ENCODE measurements around the gene ARPP21.

The ARPP21 gene

GRCh38 chr3:35639254-35640186 is at the start of gene ARPP21:
ARPP21 (plus strand) TSS chr3:35639525; CDS start chr3:35681752, 42,227 bp downstream.
- TF ChIP-seq GATA2 (IDR thresholded peaks at IDR 0.05; ENCODE audit: low read depth, low read length) (no peak), GATA3 (IDR thresholded peaks at IDR 0.05; ENCODE audit: low read depth, low read length) (no peak)

- TF ChIP-seq GATA2 (IDR thresholded peaks at IDR 0.05; ENCODE audit: low read depth, low read length) (no peak), GATA3 (IDR thresholded peaks at IDR 0.05; ENCODE audit: low read depth, low read length) (no peak)
Measured at GRCh38 chr3:35592589-35593295, 46.6 kb upstream of the ARPP21 start.

DNA sequence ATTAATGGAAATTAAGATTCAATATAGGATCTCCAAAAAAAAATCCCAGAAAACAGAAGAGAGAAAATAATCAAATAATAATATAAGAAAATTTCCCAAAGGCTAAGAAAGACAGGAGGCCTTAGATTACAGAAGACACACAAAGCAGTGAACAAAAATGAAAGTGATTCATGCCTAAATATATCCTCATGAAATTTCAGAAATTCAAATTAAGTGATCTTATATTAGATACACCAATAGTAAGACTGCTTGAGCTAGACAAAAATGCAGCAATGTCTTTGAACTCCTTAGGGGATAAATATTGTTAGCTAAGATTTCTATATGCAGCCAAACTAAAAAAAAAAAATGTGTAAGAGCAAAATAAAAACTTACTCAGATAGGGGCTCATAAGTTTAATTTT is 44.6 kb upstream of the ARPP21 start:
- TF ChIP-seq GATA3 (IDR thresholded peaks at IDR 0.05; ENCODE audit: low read depth, low read length) (no peak), GATA2 (IDR thresholded peaks at IDR 0.05; ENCODE audit: low read depth, low read length) (no peak)

DNA sequence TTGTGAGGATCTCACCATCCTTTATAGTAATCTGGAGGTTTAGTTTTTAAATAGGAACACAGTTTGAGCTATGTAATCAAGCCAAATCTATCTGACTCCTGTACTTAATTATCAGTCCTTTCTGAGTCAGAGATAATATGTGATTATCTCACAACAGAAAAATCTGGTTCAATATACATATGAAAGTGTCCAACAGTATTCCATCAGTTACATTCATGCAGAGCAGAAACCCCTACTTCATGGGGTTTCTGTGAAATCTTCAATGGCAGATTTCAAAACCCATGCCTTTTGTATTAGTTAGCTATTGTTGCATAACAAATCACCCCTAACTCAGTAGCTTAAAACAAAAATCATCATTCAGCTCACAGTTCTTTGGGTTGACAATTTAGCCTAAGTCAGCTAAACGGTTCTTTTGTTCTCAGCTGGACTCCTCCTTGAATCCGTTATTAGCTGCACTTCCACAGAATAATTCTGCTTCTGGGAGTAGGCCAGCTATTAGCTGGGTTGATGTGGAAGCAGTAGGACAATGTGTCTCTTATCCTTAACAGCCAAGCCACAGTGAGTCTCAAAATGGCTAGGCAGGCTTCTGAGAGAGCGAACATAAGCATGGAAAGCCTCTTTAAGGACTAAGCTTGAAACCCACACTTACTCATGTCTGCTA is 42.9 kb upstream of the ARPP21 start:
- TF ChIP-seq GATA2 (IDR thresholded peaks at IDR 0.05; ENCODE audit: low read depth, low read length), result no peak
- TF ChIP-seq GATA3 (IDR thresholded peaks at IDR 0.05; ENCODE audit: low read depth, low read length), result no peak

DNA sequence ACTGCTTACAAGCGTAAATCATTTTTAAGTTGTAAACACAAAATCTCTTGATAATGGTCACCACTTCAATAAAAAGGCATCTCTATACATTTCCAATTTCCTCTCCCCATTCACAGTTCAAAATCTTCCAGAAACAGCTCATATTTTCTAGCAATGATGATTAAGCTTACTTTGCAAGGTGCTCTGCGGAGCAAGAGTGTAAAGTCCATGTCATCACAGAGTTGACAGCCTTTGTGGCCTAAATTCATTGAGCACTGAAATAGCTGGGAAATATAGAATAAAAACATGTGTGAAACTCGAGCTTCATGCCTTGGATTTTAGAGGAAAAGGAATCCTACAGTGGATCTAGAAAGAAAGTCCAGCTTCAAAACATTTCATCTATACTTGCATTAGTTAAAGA is 41.8 kb upstream of the ARPP21 start:
- no peak for TF ChIP-seq GATA3 (IDR thresholded peaks at IDR 0.05; ENCODE audit: low read depth, low read length)
- TF ChIP-seq GATA2 (IDR thresholded peaks at IDR 0.05; ENCODE audit: low read depth, low read length), result no peak

GRCh38 chr3:35598804-35599203 is 40.5 kb upstream of the ARPP21 start:
- TF ChIP-seq GATA2 (IDR thresholded peaks at IDR 0.05; ENCODE audit: low read depth, low read length) (no peak), GATA3 (IDR thresholded peaks at IDR 0.05; ENCODE audit: low read depth, low read length) (no peak)

GRCh38 chr3:35601959-35602358 is 37.4 kb upstream of the ARPP21 start:
- TF ChIP-seq GATA2 (IDR thresholded peaks at IDR 0.05; ENCODE audit: low read depth, low read length), result peak; percentile 55
- no peak; the same call in 1 of the 2 replicates for TF ChIP-seq GATA3 (IDR thresholded peaks at IDR 0.05; ENCODE audit: low read depth, low read length)

DNA sequence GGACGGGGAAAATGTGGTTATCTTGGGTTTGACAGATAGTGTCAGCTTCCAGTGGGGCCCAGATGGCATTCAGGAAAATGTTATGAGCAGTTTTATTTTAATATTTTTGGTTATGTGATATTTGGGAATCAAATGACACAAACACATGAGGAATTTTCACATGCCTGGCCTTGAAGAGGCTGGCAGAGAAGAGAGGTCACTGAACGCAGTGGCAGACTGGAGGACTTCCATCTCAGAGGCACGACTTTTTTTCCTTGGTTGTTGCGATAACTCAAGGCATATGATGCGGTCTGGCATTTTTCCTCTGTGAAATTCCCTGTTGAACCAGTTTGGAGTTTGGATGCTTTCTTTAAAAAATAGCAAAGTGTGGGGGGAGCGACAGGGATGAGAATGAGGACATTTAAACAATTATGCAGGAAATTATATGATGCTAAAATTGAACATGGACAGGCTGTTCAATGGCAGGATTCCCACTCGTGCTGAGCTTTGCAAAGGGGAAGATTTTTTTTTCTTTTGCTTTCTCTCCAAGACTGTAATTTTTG is 36.9 kb upstream of the ARPP21 start:
- no peak for TF ChIP-seq GATA2 (IDR thresholded peaks at IDR 0.05; ENCODE audit: low read depth, low read length)
- no peak for TF ChIP-seq GATA3 (IDR thresholded peaks at IDR 0.05; ENCODE audit: low read depth, low read length)

DNA sequence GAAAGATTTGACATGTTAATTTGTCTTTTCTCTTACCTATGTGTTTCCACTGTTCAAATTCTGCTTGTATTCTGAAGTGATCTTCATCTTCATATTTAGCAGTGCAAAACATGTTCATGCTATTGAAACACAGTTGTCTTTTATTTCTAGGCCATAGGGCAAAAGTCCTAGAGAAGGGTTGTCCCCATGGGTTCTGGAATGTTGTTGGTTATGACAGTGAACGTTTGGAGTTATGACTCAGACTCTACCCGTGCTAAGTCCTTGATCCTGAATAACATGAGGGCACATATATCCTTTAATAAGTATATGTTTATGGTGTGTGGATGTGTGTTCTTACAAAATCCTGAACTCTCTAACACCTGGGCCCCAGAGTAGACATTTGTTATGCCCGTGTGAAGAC is 23.0 kb upstream of the ARPP21 start:
- no peak for TF ChIP-seq GATA3 (IDR thresholded peaks at IDR 0.05; ENCODE audit: low read depth, low read length)
- no peak for TF ChIP-seq GATA2 (IDR thresholded peaks at IDR 0.05; ENCODE audit: low read depth, low read length)

DNA sequence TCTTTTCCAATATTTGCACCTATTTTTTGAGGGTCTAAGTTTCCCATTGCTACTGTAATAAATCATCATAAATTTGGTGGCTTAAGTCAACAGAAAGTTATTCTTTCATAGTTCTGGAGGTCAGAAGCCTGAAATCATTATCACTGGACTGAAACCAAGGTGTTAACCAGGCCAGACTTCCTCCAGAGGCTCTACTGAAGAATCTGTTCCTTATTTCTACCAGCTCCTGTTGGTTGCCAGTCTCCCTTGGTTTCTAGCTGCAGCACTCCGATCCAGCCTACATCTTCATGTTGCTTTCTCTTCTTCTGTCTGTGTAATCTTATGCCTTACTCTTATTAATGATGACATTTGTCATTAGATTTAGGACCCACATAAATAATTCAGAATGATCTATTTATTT is 22.0 kb upstream of the ARPP21 start:
- TF ChIP-seq GATA3 (IDR thresholded peaks at IDR 0.05; ENCODE audit: low read depth, low read length), result no peak
- no peak for TF ChIP-seq GATA2 (IDR thresholded peaks at IDR 0.05; ENCODE audit: low read depth, low read length)

DNA sequence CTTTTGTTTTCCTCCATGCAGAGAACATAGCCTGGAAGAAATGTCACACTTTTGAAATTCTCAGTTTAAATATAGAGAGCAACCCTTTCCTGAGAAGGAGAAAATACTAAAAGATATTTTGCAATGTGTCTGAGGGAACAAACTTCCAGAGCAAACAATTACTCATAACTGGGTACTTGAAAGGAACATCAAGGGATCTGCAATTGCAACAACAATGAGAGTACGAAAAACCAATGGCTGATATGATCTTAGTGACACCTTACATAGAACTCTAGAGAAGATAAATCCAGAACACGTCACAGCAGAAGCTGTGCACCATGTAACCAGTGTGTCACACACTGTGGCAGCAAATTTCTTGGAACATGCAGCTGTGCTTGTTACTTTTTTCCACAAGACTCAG is 14.6 kb upstream of the ARPP21 start:
- no peak for TF ChIP-seq GATA2 (IDR thresholded peaks at IDR 0.05; ENCODE audit: low read depth, low read length)
- TF ChIP-seq GATA3 (IDR thresholded peaks at IDR 0.05; ENCODE audit: low read depth, low read length), result no peak

DNA sequence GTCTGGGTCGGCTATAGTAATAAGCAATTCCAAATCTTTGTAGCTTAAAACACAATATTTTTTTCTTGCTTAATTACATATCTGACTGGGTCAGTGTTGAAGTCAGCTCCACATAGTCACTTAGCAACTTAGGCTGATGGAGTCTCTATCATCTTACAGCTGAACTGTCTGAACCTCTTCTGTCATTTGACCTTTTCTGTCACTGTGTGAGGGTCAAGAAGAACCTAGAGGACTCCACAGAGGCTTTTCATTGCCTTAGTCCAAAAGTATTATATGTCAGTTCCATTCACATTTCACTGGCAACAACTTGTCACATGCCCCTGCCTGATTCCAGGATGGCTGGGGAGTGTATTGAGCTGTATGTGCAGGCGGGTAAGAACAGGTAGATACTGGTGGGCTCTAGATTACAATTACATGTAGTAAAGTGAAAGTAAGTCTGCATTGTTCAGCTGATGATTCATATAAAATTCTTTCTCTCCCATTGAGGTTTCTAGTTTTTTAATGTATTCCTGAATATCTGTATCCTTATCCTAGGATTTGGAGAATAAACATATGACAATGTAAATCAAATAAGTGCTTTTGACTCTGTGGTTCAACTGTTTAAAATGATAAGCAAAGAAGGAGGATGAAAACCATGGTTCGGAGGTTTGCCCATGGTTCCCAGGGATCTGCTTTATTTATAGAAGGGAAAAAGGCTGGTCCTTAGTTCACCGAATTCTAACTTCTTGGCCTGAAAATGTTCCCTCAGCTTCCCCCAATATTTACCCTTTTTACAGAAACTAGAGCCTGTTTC is 5.8 kb upstream of the ARPP21 start:
- TF ChIP-seq GATA2 (IDR thresholded peaks at IDR 0.05; ENCODE audit: low read depth, low read length) (no peak), GATA3 (IDR thresholded peaks at IDR 0.05; ENCODE audit: low read depth, low read length) (no peak)

DNA sequence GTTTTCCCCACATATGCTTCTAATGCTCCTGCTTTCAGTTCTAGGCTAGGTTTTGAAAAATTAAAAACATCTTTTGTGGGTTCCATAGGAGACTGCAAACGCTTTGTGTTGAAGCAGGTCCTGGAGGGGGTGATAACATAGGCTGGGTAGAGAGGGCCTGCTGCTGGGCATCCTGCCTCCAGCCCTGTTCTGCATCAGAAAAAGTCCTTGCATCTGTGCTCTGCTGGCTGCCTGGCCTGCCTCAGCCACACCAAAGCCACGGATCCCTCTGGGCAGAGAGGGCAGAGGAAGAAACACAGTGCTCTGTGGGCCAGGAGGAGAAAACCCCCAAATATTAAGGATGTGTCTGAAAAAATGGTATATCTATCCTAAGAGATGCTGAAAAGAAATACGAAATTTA is 3.9 kb upstream of the ARPP21 start:
- TF ChIP-seq GATA2 (IDR thresholded peaks at IDR 0.05; ENCODE audit: low read depth, low read length) (no peak), GATA3 (IDR thresholded peaks at IDR 0.05; ENCODE audit: low read depth, low read length) (no peak)
